Psoas muscle (tissue), 8 donors: ENCODE measurements around the gene PPP1R16B. TPM values are rescaled to one million over a fixed set of nuclear protein-coding genes. Genes with fewer than 3 reads are reported as not detected.

Experiments used
- ATAC-seq, 4 donors: fragments of 200-7000 bp; cut with Tn5 transposase; one replicate each; pipeline ENCODE4 v1.9.1; 2020; ENCODE audit warnings: moderate library complexity in 3 of 4, mild to moderate bottlenecking in 2 of 4
- DNase-seq, 2 donors: peaks; one replicate each; pipeline ENCODE4 v3.0.0-alpha.2; 2020
- H3K27ac ChIP-seq: fragments of 200-600 bp; one replicate; pipeline ENCODE4 v1.8.0; 2022
- H3K27me3 ChIP-seq, 3 donors: fragments of 200-600 bp in 1 of 3; one replicate each; pipeline versions ENCODE4 v1.6.1 to v1.8.0; 2013 to 2022; ENCODE audit warnings: low read length in 2 of 3, mild to moderate bottlenecking in 2 of 3, moderate library complexity in 1 of 3; ENCODE audit not compliant: insufficient read depth in 3 of 3
- H3K36me3 ChIP-seq, 2 donors: fragments of 200-600 bp in 1 of 2; one replicate each; pipeline versions ENCODE4 v1.6.1 to v1.8.0; 2013 to 2022; ENCODE audit warnings: low read depth in 1 of 2, mild to moderate bottlenecking in 1 of 2, moderate library complexity in 1 of 2; ENCODE audit not compliant: insufficient read depth in 1 of 2
- H3K4me1 ChIP-seq: fragments of 200-600 bp; one replicate; pipeline ENCODE4 v1.8.0; 2022
- H3K4me3 ChIP-seq: fragments of 200-600 bp; one replicate; pipeline ENCODE4 v1.8.0; 2022; ENCODE audit warnings: mild to moderate bottlenecking
- H3K9me3 ChIP-seq: fragments of 200-600 bp; one replicate; pipeline ENCODE4 v1.8.0; 2022
- WGBS, 3 donors: extraction: QIAGEN DNeasy Blood & Tissue Kit; methylation state at CpG; one replicate each; pipeline versions ENCODE4 v1.1.6 to v1.1.7; 2013; 5-methylcytosine and 5-hydroxymethylcytosine counted together
- intact Hi-C, 2 donors: fragments of 100-400 bp; cut with DNase I; formaldehyde crosslinking; loops; one replicate each; pipeline versions ENCODE4 v1.11.0 to v1.14.2; 2022
- polyA plus RNA-seq, 3 donors: library from polyadenylated mRNA; stranded (reverse); fragments of 200-250 nt; gene quantifications; one replicate each; pipeline ENCODE4 v1.2.3, GENCODE V29; 2013
- total RNA-seq, 4 donors: library from RNA; stranded (reverse); fragmentation: NEBNext Ultra II Directional in 2 of 4; extraction: Animal tissue kit (Norgen Biotek cat#: 25700) in 2 of 4; gene quantifications; one replicate each; pipeline versions ENCODE4 v1.2.1 to v1.2.4, GENCODE V29; 2021 to 2023
- TF ChIP-seq, protein P1 (sequence below): fragments of 200-600 bp; IDR thresholded peaks from one replicate; pipeline ENCODE4 v1.8.0; 2022; ENCODE audit warnings: antibody characterized with exemption
- donor health status: healthy with polysubstance abuse.
- donor health status: DM: no; HTN: no; CAD: no; lungs with moderate emphysema.
- donor health status: Bipolar disorder and iron deficiency.
- donor health status: healthy.
- donor health status: DM: yes; HTN: yes; CAD: no.
- donor health status: DM: no; HTN: no; CAD: no.
- donor health status: DM: no; HTN: no; CAD: no.
- donor health status: DM: yes; HTN: yes; CAD: no.

The PPP1R16B gene
- total and polyA plus RNA-seq, 7 donors = 1.6 to 5.2 (median 4.1) TPM

DNA sequence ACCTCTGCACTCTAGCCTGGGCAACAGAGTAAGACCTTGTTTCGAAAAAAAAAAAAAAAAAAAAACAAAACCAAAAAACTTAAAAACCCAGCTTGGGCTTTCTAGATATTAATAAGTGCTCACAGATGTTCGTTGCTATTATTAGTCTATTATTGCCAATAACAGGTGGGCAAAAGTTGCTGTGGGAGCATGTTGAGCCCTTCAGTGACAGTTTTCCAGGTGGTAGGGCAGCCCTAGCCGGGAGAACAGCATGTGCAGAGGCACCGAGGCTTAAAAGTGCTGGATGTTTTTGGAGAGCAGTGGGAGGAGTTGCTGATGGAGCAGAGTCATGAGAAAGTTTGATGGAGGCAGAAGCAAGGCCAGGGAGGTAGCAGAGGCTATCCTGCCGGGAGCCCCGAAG lies 4.4 kb downstream of the PPP1R16B start:
- Histone ChIP-seq H3K27me3 (peaks cover 0 to 40% (median 16%) of the 10 kb centered on the region in 3 donors), H3K9me3 (no peaks in the 10 kb centered on the region), H3K4me1 (peaks cover 4% of the 10 kb centered on the region), H3K4me3 (no peak overlapping the region), H3K36me3 (no peaks in the 10 kb centered on the region), H3K27ac (no peak overlapping the region)
- TF ChIP-seq, protein P1, sequence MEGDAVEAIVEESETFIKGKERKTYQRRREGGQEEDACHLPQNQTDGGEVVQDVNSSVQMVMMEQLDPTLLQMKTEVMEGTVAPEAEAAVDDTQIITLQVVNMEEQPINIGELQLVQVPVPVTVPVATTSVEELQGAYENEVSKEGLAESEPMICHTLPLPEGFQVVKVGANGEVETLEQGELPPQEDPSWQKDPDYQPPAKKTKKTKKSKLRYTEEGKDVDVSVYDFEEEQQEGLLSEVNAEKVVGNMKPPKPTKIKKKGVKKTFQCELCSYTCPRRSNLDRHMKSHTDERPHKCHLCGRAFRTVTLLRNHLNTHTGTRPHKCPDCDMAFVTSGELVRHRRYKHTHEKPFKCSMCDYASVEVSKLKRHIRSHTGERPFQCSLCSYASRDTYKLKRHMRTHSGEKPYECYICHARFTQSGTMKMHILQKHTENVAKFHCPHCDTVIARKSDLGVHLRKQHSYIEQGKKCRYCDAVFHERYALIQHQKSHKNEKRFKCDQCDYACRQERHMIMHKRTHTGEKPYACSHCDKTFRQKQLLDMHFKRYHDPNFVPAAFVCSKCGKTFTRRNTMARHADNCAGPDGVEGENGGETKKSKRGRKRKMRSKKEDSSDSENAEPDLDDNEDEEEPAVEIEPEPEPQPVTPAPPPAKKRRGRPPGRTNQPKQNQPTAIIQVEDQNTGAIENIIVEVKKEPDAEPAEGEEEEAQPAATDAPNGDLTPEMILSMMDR = no peak
- no peak for ATAC-seq
- no peak for DNase-seq
- WGBS, 3 donors = 39 to 47% (median 41%) methylated on average over 6 of the region's 6 CpGs
- intact Hi-C loops = loop anchor here in 1 of 2 donors (10.0 kb wide), 1 partner anchor 85 kb away; no protein-coding TSS in a partner anchor

DNA sequence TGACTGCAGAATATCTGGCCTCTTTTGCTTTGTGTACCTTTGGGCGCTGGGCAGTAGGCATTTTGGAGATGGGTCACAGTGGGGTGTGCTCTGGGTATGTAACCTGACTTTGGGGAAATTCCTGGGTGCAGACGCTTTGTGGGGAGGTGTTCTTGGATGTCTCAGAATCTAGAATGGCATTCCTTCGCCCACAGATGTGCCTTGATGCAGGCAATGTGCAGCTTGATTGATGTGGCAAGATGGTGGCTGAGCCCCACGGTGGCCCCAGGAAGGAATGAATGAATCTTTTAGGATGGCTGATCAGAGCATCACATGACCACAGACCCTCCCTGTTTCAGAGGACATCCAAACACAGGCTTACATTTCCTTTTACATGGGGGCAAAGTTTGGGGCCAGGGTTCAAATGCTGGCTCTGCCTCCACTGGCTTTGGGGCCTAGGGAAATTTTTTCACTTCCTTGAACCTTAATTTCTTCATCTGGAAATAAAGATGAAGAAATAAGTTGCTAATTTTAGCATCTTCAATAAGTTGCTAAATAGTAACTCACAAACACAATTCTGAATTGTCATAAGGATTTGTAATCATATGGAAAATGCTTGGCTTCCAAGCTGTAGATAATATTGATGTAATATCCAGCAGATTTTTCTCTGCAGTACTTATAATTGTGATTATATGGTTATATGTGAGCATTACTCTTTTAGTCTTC lies 5.6 kb downstream of the PPP1R16B start:
- DNase-seq = no peak
- intact Hi-C loops = no loop called here
- ATAC-seq = no peak
- no peaks in the 10 kb centered on the region for H3K9me3 ChIP-seq
- no peaks in the 10 kb centered on the region for H3K36me3 ChIP-seq
- peaks cover 0 to 28% (median 13%) of the 10 kb centered on the region in 3 donors for H3K27me3 ChIP-seq
- H3K4me3 ChIP-seq = no peak overlapping the region
- TF ChIP-seq, protein P1 = no peak
- no peak overlapping the region for H3K27ac ChIP-seq
- H3K4me1 ChIP-seq = no peaks in the 10 kb centered on the region
- 56 to 66% (median 63%) methylated on average over 4 of the region's 4 CpGs for WGBS, 3 donors

DNA sequence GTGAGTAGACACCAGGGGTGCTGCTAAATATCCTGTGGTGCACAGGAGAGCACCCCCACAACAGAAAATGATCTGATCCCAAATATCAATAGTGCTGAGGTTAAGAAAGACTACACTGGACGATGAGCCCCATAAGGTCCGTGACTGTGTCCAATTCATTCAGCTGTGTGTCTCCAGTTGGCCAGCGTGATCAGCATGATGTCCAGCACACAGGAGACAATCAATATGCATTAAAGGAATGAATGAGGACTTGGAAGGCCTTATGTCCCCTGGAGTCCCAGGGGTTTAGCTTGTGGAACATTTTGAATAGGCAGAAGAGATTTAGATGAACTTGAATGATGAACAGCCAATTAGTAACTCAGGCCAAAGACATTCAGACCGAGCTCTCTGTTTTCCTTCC lies 6.3 kb downstream of the PPP1R16B start:
- intact Hi-C loops = no loop called here
- TF ChIP-seq, protein P1 = no peak
- WGBS, 3 donors = 23 to 35% (median 24%) methylated on average over 4 of the region's 4 CpGs
- no peaks in the 10 kb centered on the region for H3K4me1 ChIP-seq
- no peaks in the 10 kb centered on the region for H3K9me3 ChIP-seq
- no peaks in the 10 kb centered on the region for H3K36me3 ChIP-seq
- H3K4me3 ChIP-seq = no peak overlapping the region
- H3K27me3 ChIP-seq = peaks cover 0 to 22% (median 12%) of the 10 kb centered on the region in 3 donors
- no peak overlapping the region for H3K27ac ChIP-seq
- DNase-seq (no peak), ATAC-seq (no peak)

DNA sequence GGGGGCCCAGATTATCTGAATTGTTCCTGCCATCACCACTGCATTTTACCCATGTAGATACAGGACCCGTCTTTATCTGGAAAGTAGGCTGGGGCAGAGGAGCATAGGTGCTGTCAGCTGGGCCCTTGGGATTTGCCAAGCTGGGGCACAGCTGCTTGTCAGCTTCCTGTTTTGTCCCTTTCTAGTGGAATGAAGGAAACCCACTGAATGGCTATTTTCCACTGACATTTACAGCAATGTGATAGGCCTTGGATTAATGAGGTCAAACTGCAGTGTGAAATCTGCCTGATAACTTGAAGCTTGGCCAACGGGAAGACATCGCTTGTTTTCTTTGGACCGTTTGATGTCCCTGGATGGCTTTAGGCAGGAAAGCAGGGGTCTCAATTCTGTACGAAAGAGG lies 6.7 kb downstream of the PPP1R16B start:
- intact Hi-C loops = no loop called here
- TF ChIP-seq, protein P1 = no peak
- WGBS, 3 donors = 27 to 31% (median 27%) methylated on average over 5 of the region's 5 CpGs
- no peak overlapping the region for H3K4me3 ChIP-seq
- H3K4me1 ChIP-seq = no peaks in the 10 kb centered on the region
- no peak overlapping the region for H3K27ac ChIP-seq
- ATAC-seq (no peak), DNase-seq (no peak)
- no peaks in the 10 kb centered on the region for H3K9me3 ChIP-seq
- no peaks in the 10 kb centered on the region for H3K36me3 ChIP-seq
- H3K27me3 ChIP-seq = peaks cover 0 to 17% (median 11%) of the 10 kb centered on the region in 3 donors
